ENCODE results near the gene CCSER1. TPM values are rescaled to one million over a fixed set of nuclear protein-coding genes. Genes with fewer than 3 reads are reported as not detected.
"Not testable (repeated sequence)": the region's sequence is repeated elsewhere in the genome, so short reads cannot be mapped to it uniquely, and the experiment has no call there.

CCSER1 gene
- polyA plus RNA-seq, 1 donor from 2014 or later: 20.8 TPM

- Histone ChIP-seq H3F3A (ENCODE audit: insufficient read depth, low read length, poor library complexity, severe bottlenecking) (no peaks in the 10 kb centered on the region), H2AFZ (ENCODE audit: low read depth, low read length) (no peak overlapping the region), H3K4me2 (ENCODE audit: low read length) (no peak overlapping the region), H3K9me3 (ENCODE audit: low read length) (no peaks in the 10 kb centered on the region), H3K4me3 (ENCODE audit: low read length) (no peak overlapping the region), H3K9ac (ENCODE audit: low read length) (no peak overlapping the region), H3K9me2 (ENCODE audit: insufficient read depth, low read length) (no peaks in the 10 kb centered on the region), H3K36me3 (ENCODE audit: insufficient read depth, low read length) (no peaks in the 10 kb centered on the region), H4K20me1 (ENCODE audit: insufficient read depth) (no peaks in the 10 kb centered on the region), H3K27me3 (ENCODE audit: insufficient read depth, low read depth, low read length) (no peaks in the 10 kb centered on the region), H3K79me2 (replicated peaks; ENCODE audit: insufficient read depth, low read length) (no peaks in the 10 kb centered on the region), H3K27ac (ENCODE audit: low read length) (no peak overlapping the region)
- TF ChIP-seq EZH2 (IDR thresholded peaks at IDR 0.05; ENCODE audit: borderline replicate concordance, insufficient read depth, low read length, poor library complexity, severe bottlenecking): no peak
- no peak for TF ChIP-seq RAD21 (conservative IDR thresholded peaks at IDR 0.05)
- TF ChIP-seq POLR2AphosphoS5 (IDR thresholded peaks at IDR 0.05): no peak
- TF ChIP-seq CTCF (IDR thresholded peaks at IDR 0.05; ENCODE audit: poor library complexity, severe bottlenecking): no peak
- TF ChIP-seq TAF1 (IDR thresholded peaks at IDR 0.05; ENCODE audit: low read depth): no peak
- TF ChIP-seq EP300 (conservative IDR thresholded peaks at IDR 0.05; ENCODE audit: poor library complexity, severe bottlenecking): no peak
- TF ChIP-seq REST (IDR thresholded peaks at IDR 0.05; ENCODE audit: borderline replicate concordance): no peak
- TF ChIP-seq MXI1 (conservative IDR thresholded peaks at IDR 0.05; ENCODE audit: poor library complexity, severe bottlenecking): no peak
- TF ChIP-seq SMC3 (conservative IDR thresholded peaks at IDR 0.05; ENCODE audit: poor library complexity): no peak
Observed at GRCh38 chr4:90837241-90837640, 710.0 kb downstream of the CCSER1 start.

- not testable (repeated sequence) for H4K20me1 ChIP-seq (ENCODE audit: insufficient read depth); H3K9me2 ChIP-seq (ENCODE audit: insufficient read depth, low read length); H3K27ac ChIP-seq (ENCODE audit: low read length); H3K9ac ChIP-seq (ENCODE audit: low read length); H3F3A ChIP-seq (ENCODE audit: insufficient read depth, low read length, poor library complexity, severe bottlenecking); H2AFZ ChIP-seq (ENCODE audit: low read depth, low read length); H3K36me3 ChIP-seq (ENCODE audit: insufficient read depth, low read length); H3K4me3 ChIP-seq (ENCODE audit: low read length); H3K27me3 ChIP-seq (ENCODE audit: insufficient read depth, low read depth, low read length); H3K4me2 ChIP-seq (ENCODE audit: low read length); H3K79me2 ChIP-seq (replicated peaks; ENCODE audit: insufficient read depth, low read length); H3K9me3 ChIP-seq (ENCODE audit: low read length)
Observed at GRCh38 chr4:90838859-90839258, 711.7 kb downstream of the CCSER1 start.

GRCh38 chr4:90840291-90840690, 713.1 kb downstream of the CCSER1 start:
- Histone ChIP-seq H3F3A (ENCODE audit: insufficient read depth, low read length, poor library complexity, severe bottlenecking) (no peaks in the 10 kb centered on the region), H3K27ac (ENCODE audit: low read length) (no peak overlapping the region), H3K27me3 (ENCODE audit: insufficient read depth, low read depth, low read length) (no peaks in the 10 kb centered on the region), H3K4me2 (ENCODE audit: low read length) (no peak overlapping the region), H4K20me1 (ENCODE audit: insufficient read depth) (no peaks in the 10 kb centered on the region), H3K36me3 (ENCODE audit: insufficient read depth, low read length) (no peaks in the 10 kb centered on the region), H2AFZ (ENCODE audit: low read depth, low read length) (no peak overlapping the region), H3K9me2 (ENCODE audit: insufficient read depth, low read length) (no peaks in the 10 kb centered on the region), H3K9me3 (ENCODE audit: low read length) (no peaks in the 10 kb centered on the region), H3K4me3 (ENCODE audit: low read length) (no peak overlapping the region), H3K79me2 (replicated peaks; ENCODE audit: insufficient read depth, low read length) (no peaks in the 10 kb centered on the region), H3K9ac (ENCODE audit: low read length) (no peak overlapping the region)
- no peak for TF ChIP-seq POLR2AphosphoS5 (IDR thresholded peaks at IDR 0.05)
- no peak for TF ChIP-seq EP300 (conservative IDR thresholded peaks at IDR 0.05; ENCODE audit: poor library complexity, severe bottlenecking)
- TF ChIP-seq CTCF (IDR thresholded peaks at IDR 0.05; ENCODE audit: poor library complexity, severe bottlenecking): no peak
- TF ChIP-seq SMC3 (conservative IDR thresholded peaks at IDR 0.05; ENCODE audit: poor library complexity): no peak
- TF ChIP-seq RAD21 (conservative IDR thresholded peaks at IDR 0.05): no peak
- TF ChIP-seq REST (IDR thresholded peaks at IDR 0.05; ENCODE audit: borderline replicate concordance): no peak

Data from neural cell (in vitro differentiated cells).